Neuron (in vitro differentiated cells): ENCODE measurements around the gene ERGIC1.
"Not testable (repeated sequence)": the region's sequence is repeated elsewhere in the genome, so short reads cannot be mapped to it uniquely, and the experiment has no call there.

Experiments
- H2AFZ ChIP-seq: one replicate; pipeline ENCODE4 v1.6.1; 2013; ENCODE audit warnings: low read depth, mild to moderate bottlenecking, inconsistent platforms, low read length, moderate library complexity
- H3K27me3 ChIP-seq: one replicate; pipeline ENCODE4 v1.6.1; 2013; ENCODE audit warnings: low read length; ENCODE audit not compliant: insufficient read depth
- H3K36me3 ChIP-seq: one replicate; pipeline ENCODE4 v1.6.1; 2013; ENCODE audit warnings: low read length; ENCODE audit not compliant: insufficient read depth
- H3K4me1 ChIP-seq: one replicate; pipeline ENCODE4 v1.6.1; 2013; ENCODE audit warnings: low read length; ENCODE audit not compliant: insufficient read depth
- H3K4me3 ChIP-seq: 2 replicates; pipeline ENCODE4 v1.5.1; 2013; ENCODE audit warnings: mild to moderate bottlenecking, low read length, moderate library complexity
- H3K9me3 ChIP-seq: one replicate; pipeline ENCODE4 v1.6.1; 2013; ENCODE audit warnings: low read length

Gene ERGIC1

GRCh38 chr5:172838151-172838875 lies 4.3 kb downstream of the ERGIC1 start:
- H3K4me1 ChIP-seq, result peaks cover 12% of the 10 kb centered on the region
- H3K9me3 ChIP-seq, result no peaks in the 10 kb centered on the region
- no peak overlapping the region for H2AFZ ChIP-seq
- no peak overlapping the region for H3K4me3 ChIP-seq
- no peaks in the 10 kb centered on the region for H3K27me3 ChIP-seq
- peaks cover 7% of the 10 kb centered on the region for H3K36me3 ChIP-seq

GRCh38 chr5:172839669-172840431 lies 5.8 kb downstream of the ERGIC1 start:
- no peaks in the 10 kb centered on the region for H3K27me3 ChIP-seq
- peaks cover 7% of the 10 kb centered on the region for H3K36me3 ChIP-seq
- no peaks in the 10 kb centered on the region for H3K9me3 ChIP-seq
- H2AFZ ChIP-seq, result no peak overlapping the region
- peaks cover 9% of the 10 kb centered on the region for H3K4me1 ChIP-seq
- no peak overlapping the region for H3K4me3 ChIP-seq

GRCh38 chr5:172840432-172841154 lies 6.5 kb downstream of the ERGIC1 start:
- Histone ChIP-seq H2AFZ (no peak overlapping the region), H3K4me1 (peaks cover 2% of the 10 kb centered on the region), H3K36me3 (peaks cover 7% of the 10 kb centered on the region), H3K9me3 (no peaks in the 10 kb centered on the region), H3K4me3 (no peak overlapping the region), H3K27me3 (no peaks in the 10 kb centered on the region)

GRCh38 chr5:172841256-172841655 lies 7.2 kb downstream of the ERGIC1 start:
- no peak overlapping the region for H3K4me3 ChIP-seq
- no peak overlapping the region for H2AFZ ChIP-seq
- H3K9me3 ChIP-seq, result no peaks in the 10 kb centered on the region
- H3K36me3 ChIP-seq, result peaks cover 7% of the 10 kb centered on the region
- no peaks in the 10 kb centered on the region for H3K27me3 ChIP-seq
- H3K4me1 ChIP-seq, result no peaks in the 10 kb centered on the region

GRCh38 chr5:172843825-172844576 lies 9.9 kb downstream of the ERGIC1 start:
- no peaks in the 10 kb centered on the region for H3K27me3 ChIP-seq
- H3K36me3 ChIP-seq, result no peaks in the 10 kb centered on the region
- H3K4me3 ChIP-seq, result no peak overlapping the region
- no peak overlapping the region for H2AFZ ChIP-seq
- no peaks in the 10 kb centered on the region for H3K9me3 ChIP-seq
- H3K4me1 ChIP-seq, result no peaks in the 10 kb centered on the region

GRCh38 chr5:172844577-172844838 lies 10.5 kb downstream of the ERGIC1 start:
- Histone ChIP-seq H3K4me1 (no peaks in the 10 kb centered on the region), H3K27me3 (no peaks in the 10 kb centered on the region), H3K9me3 (no peaks in the 10 kb centered on the region), H2AFZ (no peak overlapping the region), H3K36me3 (no peaks in the 10 kb centered on the region), H3K4me3 (no peak overlapping the region)

- no peaks in the 10 kb centered on the region for H3K36me3 ChIP-seq
- H3K27me3 ChIP-seq, result no peaks in the 10 kb centered on the region
- no peak overlapping the region for H2AFZ ChIP-seq
- H3K4me3 ChIP-seq, result no peak overlapping the region
- no peaks in the 10 kb centered on the region for H3K9me3 ChIP-seq
- no peaks in the 10 kb centered on the region for H3K4me1 ChIP-seq
Measured at GRCh38 chr5:172845154-172845553, 11.1 kb downstream of the ERGIC1 start.

- no peaks in the 10 kb centered on the region for H3K4me1 ChIP-seq
- H3K9me3 ChIP-seq, result no peaks in the 10 kb centered on the region
- no peaks in the 10 kb centered on the region for H3K27me3 ChIP-seq
- H3K4me3 ChIP-seq, result no peak overlapping the region
- H2AFZ ChIP-seq, result no peak overlapping the region
- no peaks in the 10 kb centered on the region for H3K36me3 ChIP-seq
Measured at GRCh38 chr5:172845576-172845975, 11.5 kb downstream of the ERGIC1 start.

GRCh38 chr5:172846249-172846648 lies 12.2 kb downstream of the ERGIC1 start:
- H2AFZ ChIP-seq, result no peak overlapping the region

GRCh38 chr5:172846677-172847076 lies 12.6 kb downstream of the ERGIC1 start:
- H2AFZ ChIP-seq, result no peak overlapping the region
- H3K9me3 ChIP-seq, result no peaks in the 10 kb centered on the region
- H3K27me3 ChIP-seq, result no peaks in the 10 kb centered on the region
- no peaks in the 10 kb centered on the region for H3K4me1 ChIP-seq
- no peak overlapping the region for H3K4me3 ChIP-seq
- H3K36me3 ChIP-seq, result no peaks in the 10 kb centered on the region

More at GRCh38 chr5:172846249-172846648, 12.2 kb downstream of the ERGIC1 start:
- H3K4me1 ChIP-seq, result no peaks in the 10 kb centered on the region
- H3K27me3 ChIP-seq, result no peaks in the 10 kb centered on the region
- no peaks in the 10 kb centered on the region for H3K9me3 ChIP-seq
- no peaks in the 10 kb centered on the region for H3K36me3 ChIP-seq
- no peak overlapping the region for H3K4me3 ChIP-seq

GRCh38 chr5:172847584-172847983 lies 13.5 kb downstream of the ERGIC1 start:
- H3K4me1 ChIP-seq, H3K4me3 ChIP-seq, H3K27me3 ChIP-seq, H3K9me3 ChIP-seq, H2AFZ ChIP-seq, H3K36me3 ChIP-seq: not testable (repeated sequence)

GRCh38 chr5:172848419-172848818 lies 14.4 kb downstream of the ERGIC1 start:
- no peaks in the 10 kb centered on the region for H3K9me3 ChIP-seq
- H3K36me3 ChIP-seq, result no peaks in the 10 kb centered on the region
- H2AFZ ChIP-seq, result no peak overlapping the region
- H3K27me3 ChIP-seq, result no peaks in the 10 kb centered on the region
- H3K4me1 ChIP-seq, result no peaks in the 10 kb centered on the region
- no peak overlapping the region for H3K4me3 ChIP-seq
